Liver (tissue), 9 donors: ENCODE data around the gene NODAL. TPM values are rescaled to one million over a fixed set of nuclear protein-coding genes. Genes with fewer than 3 reads are reported as not detected.

ENCODE experiments used
- DNase-seq: peaks from one replicate; pipeline ENCODE4 v3.0.0-alpha.2; 2017; ENCODE audit warnings: low spot score
- H3K27ac ChIP-seq, 2 donors: one replicate each; pipeline ENCODE4 v1.7.0; 2013; ENCODE audit warnings: inconsistent platforms in 2 of 2, low read length in 2 of 2, control low read depth in 1 of 2, low read depth in 1 of 2, mild to moderate bottlenecking in 1 of 2
- H3K27me3 ChIP-seq, 4 donors: one replicate each; pipeline versions ENCODE4 v1.6.1 to v1.7.0; 2013; ENCODE audit warnings: low read length in 3 of 4, inconsistent platforms in 1 of 4, mild to moderate bottlenecking in 1 of 4, moderate library complexity in 1 of 4; ENCODE audit not compliant: control insufficient read depth in 4 of 4, insufficient read depth in 4 of 4
- H3K36me3 ChIP-seq, 4 donors: one replicate each; pipeline versions ENCODE4 v1.6.1 to v1.7.0; 2013; ENCODE audit warnings: low read length in 3 of 4, mild to moderate bottlenecking in 3 of 4, low read depth in 1 of 4, moderate library complexity in 1 of 4; ENCODE audit not compliant: control insufficient read depth in 4 of 4, insufficient read depth in 3 of 4
- H3K4me1 ChIP-seq, 4 donors: one replicate each; pipeline versions ENCODE4 v1.6.1 to v1.7.0; 2013; ENCODE audit warnings: low read length in 3 of 4, mild to moderate bottlenecking in 3 of 4, moderate library complexity in 1 of 4; ENCODE audit not compliant: control insufficient read depth in 4 of 4, insufficient read depth in 4 of 4
- H3K4me3 ChIP-seq, 3 donors: one replicate each; pipeline versions ENCODE4 v1.6.1 to v1.7.0; 2013; ENCODE audit warnings: low read length in 3 of 3, control low read depth in 1 of 3, low read depth in 1 of 3, mild to moderate bottlenecking in 1 of 3
- H3K9ac ChIP-seq, 2 donors: one replicate each; pipeline ENCODE4 v1.7.0; 2013; ENCODE audit warnings: low read length in 2 of 2, mild to moderate bottlenecking in 2 of 2, moderate library complexity in 2 of 2, control low read depth in 1 of 2, low read depth in 1 of 2
- H3K9me3 ChIP-seq, 4 donors: one replicate each; pipeline versions ENCODE4 v1.6.1 to v1.7.0; 2013; ENCODE audit warnings: low read length in 3 of 4; ENCODE audit not compliant: control insufficient read depth in 4 of 4
- ATF3 ChIP-seq: IDR thresholded peaks from 2 replicates; pipeline ENCODE4 v1.6.1; 2016; ENCODE audit warnings: antibody characterized with exemption
- CTCF ChIP-seq: fragments of 150-350 bp; IDR thresholded peaks from 2 replicates; pipeline ENCODE4 v1.5.1; 2017; ENCODE audit warnings: improper control_type of control experiment, low read depth, low read length; ENCODE audit not compliant: missing input control
- EGR1 ChIP-seq, 2 donors: IDR thresholded peaks; 2 replicates each; pipeline ENCODE4 v1.6.1; 2016 to 2018; ENCODE audit warnings: antibody characterized with exemption in 2 of 2, low read depth in 2 of 2
- FOXA1 ChIP-seq: IDR thresholded peaks from 2 replicates; pipeline ENCODE4 v1.6.1; 2016; ENCODE audit warnings: antibody characterized with exemption
- FOXA2 ChIP-seq: IDR thresholded peaks from 2 replicates; pipeline ENCODE4 v1.6.1; 2016; ENCODE audit warnings: antibody characterized with exemption
- GABPA ChIP-seq, 2 donors: IDR thresholded peaks in 1 of 2; conservative IDR thresholded peaks in 1 of 2; 2 replicates each; pipeline ENCODE4 v1.6.1; 2016; ENCODE audit warnings: antibody characterized with exemption in 2 of 2, mild to moderate bottlenecking in 1 of 2, moderate library complexity in 1 of 2
- HNF4A ChIP-seq, 2 donors: conservative IDR thresholded peaks; 2 replicates each; pipeline ENCODE4 v1.6.1; 2016; ENCODE audit warnings: antibody characterized with exemption in 2 of 2, mild to moderate bottlenecking in 2 of 2
- HNF4G ChIP-seq: IDR thresholded peaks from 2 replicates; pipeline ENCODE4 v1.6.1; 2016; ENCODE audit warnings: antibody characterized with exemption
- JUND ChIP-seq, 2 donors: IDR thresholded peaks; 2 replicates each; pipeline ENCODE4 v1.6.1; 2016; ENCODE audit warnings: antibody characterized with exemption in 2 of 2
- NR2F2 ChIP-seq: IDR thresholded peaks from 2 replicates; pipeline ENCODE4 v1.6.1; 2016; ENCODE audit warnings: antibody characterized with exemption
- RAD21 ChIP-seq, 2 donors: IDR thresholded peaks; 2 replicates each; pipeline ENCODE4 v1.6.1; 2016; ENCODE audit warnings: antibody characterized with exemption in 2 of 2, mild to moderate bottlenecking in 2 of 2
- REST ChIP-seq: IDR thresholded peaks from 2 replicates; pipeline ENCODE4 v1.6.1; 2016; ENCODE audit warnings: antibody characterized with exemption, mild to moderate bottlenecking
- RXRA ChIP-seq, 2 donors: IDR thresholded peaks; 2 replicates each; pipeline ENCODE4 v1.6.1; 2017 to 2018; ENCODE audit warnings: antibody characterized with exemption in 2 of 2, mild to moderate bottlenecking in 1 of 2
- SP1 ChIP-seq: IDR thresholded peaks from 2 replicates; pipeline ENCODE4 v1.6.1; 2018; ENCODE audit warnings: antibody characterized with exemption, mild to moderate bottlenecking
- TAF1 ChIP-seq: conservative IDR thresholded peaks from 2 replicates; pipeline ENCODE4 v1.6.1; 2016; ENCODE audit warnings: antibody characterized with exemption, mild to moderate bottlenecking
- YY1 ChIP-seq: IDR thresholded peaks from 2 replicates; pipeline ENCODE4 v1.6.1; 2016; ENCODE audit warnings: antibody characterized with exemption, mild to moderate bottlenecking
- WGBS: extraction: QIAGEN DNeasy Blood & Tissue Kit; methylation state at CpG from one replicate; pipeline ENCODE4 v1.1.7; 2013; 5-methylcytosine and 5-hydroxymethylcytosine counted together
- polyA plus RNA-seq, 2 donors: library from polyadenylated mRNA; stranded (reverse) in 1 of 2; unstranded in 1 of 2; fragments of 200-250 nt in 1 of 2; fragments of >200 nt in 1 of 2; fragmentation: Nextera tagmentation in 1 of 2; extraction: Ambion mirVana in 1 of 2; gene quantifications; one replicate each; pipeline versions ENCODE4 v1.2.1 to v1.2.3, GENCODE V29; 2013 to 2015
- total RNA-seq, 2 donors: library from RNA; depleted of rRNA; stranded (reverse); fragments of >200 nt; gene quantifications; one replicate each; pipeline ENCODE4 v1.2.3, GENCODE V29; 2014
- TF ChIP-seq, protein P1 (sequence below): IDR thresholded peaks from 2 replicates; pipeline ENCODE4 v1.6.1; 2016; ENCODE audit warnings: antibody characterized with exemption
- TF ChIP-seq, protein P2 (sequence below): IDR thresholded peaks from 2 replicates; pipeline ENCODE4 v1.6.1; 2016; ENCODE audit warnings: antibody characterized with exemption
- donor health status: healthy.
- donor health status: healthy.
- donor health status: healthy.
- donor health status: healthy.
- donor health status: healthy.

Gene NODAL
- total and polyA plus RNA-seq, 4 donors, result not detected

DNA sequence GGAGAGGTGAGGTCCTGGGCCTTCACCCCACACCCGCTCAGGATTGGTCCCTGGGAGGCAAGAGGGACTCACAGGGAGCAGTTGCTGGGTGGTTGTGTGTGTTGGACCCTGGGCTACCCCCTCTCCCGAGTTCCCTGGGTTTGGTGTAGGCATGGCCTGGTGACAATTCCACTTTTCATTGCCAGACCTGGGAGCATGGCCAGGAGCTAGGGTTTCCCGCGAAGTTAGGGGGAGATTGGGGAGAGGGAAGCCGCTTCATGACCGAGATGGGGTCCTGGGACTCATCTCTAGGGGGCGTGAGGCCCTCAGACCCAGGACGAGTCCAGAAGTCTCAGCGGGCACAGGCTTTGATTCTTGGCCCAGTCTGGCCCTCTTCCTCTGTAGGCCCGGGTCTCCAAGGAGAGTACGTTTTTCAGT is 37.7 kb upstream of the NODAL start:
- peak overlapping the region; percentile 2 to 58 for H3K27ac ChIP-seq
- DNase-seq, result no peak
- peaks cover 0 to 28% (median 4%) of the 10 kb centered on the region in 4 donors for H3K4me1 ChIP-seq
- no peaks in the 10 kb centered on the region for H3K36me3 ChIP-seq
- peak overlapping the region in 2 of 3 donors; percentile 51 to 52 for H3K4me3 ChIP-seq
- no peaks in the 10 kb centered on the region for H3K9me3 ChIP-seq
- WGBS, result 40% methylated on average over 11 of the region's 11 CpGs
- TF ChIP-seq, protein P1, sequence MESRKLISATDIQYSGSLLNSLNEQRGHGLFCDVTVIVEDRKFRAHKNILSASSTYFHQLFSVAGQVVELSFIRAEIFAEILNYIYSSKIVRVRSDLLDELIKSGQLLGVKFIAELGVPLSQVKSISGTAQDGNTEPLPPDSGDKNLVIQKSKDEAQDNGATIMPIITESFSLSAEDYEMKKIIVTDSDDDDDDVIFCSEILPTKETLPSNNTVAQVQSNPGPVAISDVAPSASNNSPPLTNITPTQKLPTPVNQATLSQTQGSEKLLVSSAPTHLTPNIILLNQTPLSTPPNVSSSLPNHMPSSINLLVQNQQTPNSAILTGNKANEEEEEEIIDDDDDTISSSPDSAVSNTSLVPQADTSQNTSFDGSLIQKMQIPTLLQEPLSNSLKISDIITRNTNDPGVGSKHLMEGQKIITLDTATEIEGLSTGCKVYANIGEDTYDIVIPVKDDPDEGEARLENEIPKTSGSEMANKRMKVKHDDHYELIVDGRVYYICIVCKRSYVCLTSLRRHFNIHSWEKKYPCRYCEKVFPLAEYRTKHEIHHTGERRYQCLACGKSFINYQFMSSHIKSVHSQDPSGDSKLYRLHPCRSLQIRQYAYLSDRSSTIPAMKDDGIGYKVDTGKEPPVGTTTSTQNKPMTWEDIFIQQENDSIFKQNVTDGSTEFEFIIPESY, result no peak
- TF ChIP-seq SP1, result no peak
- no peak for TF ChIP-seq FOXA2
- TF ChIP-seq JUND (IDR thresholded peaks at IDR 0.05), result no peak
- no peak for TF ChIP-seq FOXA1
- TF ChIP-seq GABPA (IDR thresholded peaks at IDR 0.05 in 1 of 2, conservative IDR thresholded peaks at IDR 0.05 in 1 of 2), result no peak
- TF ChIP-seq HNF4G, result no peak
- no peak for TF ChIP-seq NR2F2
- TF ChIP-seq RXRA (IDR thresholded peaks at IDR 0.05), result no peak
- no peak for TF ChIP-seq ATF3
- TF ChIP-seq, protein P2, sequence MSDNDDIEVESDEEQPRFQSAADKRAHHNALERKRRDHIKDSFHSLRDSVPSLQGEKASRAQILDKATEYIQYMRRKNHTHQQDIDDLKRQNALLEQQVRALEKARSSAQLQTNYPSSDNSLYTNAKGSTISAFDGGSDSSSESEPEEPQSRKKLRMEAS, result no peak
- TF ChIP-seq EGR1 (IDR thresholded peaks at IDR 0.05; ENCODE audit: low read depth in 2 of 2), result no peak
- no peak for TF ChIP-seq HNF4A (conservative IDR thresholded peaks at IDR 0.05)
- no peak for TF ChIP-seq TAF1
- no peak for TF ChIP-seq RAD21 (IDR thresholded peaks at IDR 0.05)
- no peak for TF ChIP-seq CTCF
- TF ChIP-seq YY1, result no peak
- no peak for TF ChIP-seq REST
- no peak overlapping the region for H3K9ac ChIP-seq
- no peaks in the 10 kb centered on the region for H3K27me3 ChIP-seq
